Upper lobe of left lung (tissue), 4 donors: ENCODE data around the gene PDPK1.

Source experiments
- CTCF ChIP-seq, 6 experiments: fragments of 450-650 bp in 4 of 6; fragments of 200-600 bp in 2 of 6; sonication (generic) in 2 of 6; IDR thresholded peaks; one replicate each; pipeline ENCODE4 v1.5.1; 2016 to 2019; ENCODE audit warnings: antibody characterized with exemption in 6 of 6
- EP300 ChIP-seq, 4 donors: sonication (generic); formaldehyde crosslinking; IDR thresholded peaks; one replicate each; pipeline ENCODE4 v1.5.1; 2017; ENCODE audit warnings: antibody characterized with exemption in 4 of 4, control low read depth in 2 of 4
- POLR2A ChIP-seq, 4 donors: fragments of 450-650 bp; IDR thresholded peaks; one replicate each; pipeline ENCODE4 v1.5.1; 2016 to 2017; ENCODE audit warnings: antibody characterized with exemption in 4 of 4, mild to moderate bottlenecking in 2 of 4
- POLR2AphosphoS5 ChIP-seq, 2 donors: sonication (generic); formaldehyde crosslinking; IDR thresholded peaks; one replicate each; pipeline ENCODE4 v1.5.1; 2017; ENCODE audit warnings: antibody characterized with exemption in 2 of 2

- TF ChIP-seq CTCF (IDR thresholded peaks at IDR 0.05) (peak; percentile 97 to 100 (median 99)), POLR2AphosphoS5 (IDR thresholded peaks at IDR 0.05) (no peak), POLR2A (IDR thresholded peaks at IDR 0.05) (no peak), EP300 (IDR thresholded peaks at IDR 0.05) (no peak)
Observed at GRCh38 chr16:2500918-2501750, 36.7 kb upstream of the PDPK1 start.
